Measurements from ENCODE around the gene SRPX2.
"Not testable (repeated sequence)": the region's sequence is repeated elsewhere in the genome, so short reads cannot be mapped to it uniquely, and the experiment has no call there.

SRPX2 gene

GRCh38 chrX:100719139-100719538, 75.1 kb downstream of the SRPX2 start:
- H3K36me3 ChIP-seq (ENCODE audit: insufficient read depth), result no peaks in the 10 kb centered on the region
- no peak overlapping the region for H2AFZ ChIP-seq (ENCODE audit: low read depth)
- H4K20me1 ChIP-seq (ENCODE audit: insufficient read depth), result no peaks in the 10 kb centered on the region
- H3K4me2 ChIP-seq, result no peak overlapping the region
- no peak overlapping the region for H3K4me3 ChIP-seq (IDR thresholded peaks at IDR 0.05; ENCODE audit: insufficient read depth, low read depth, low read length)
- TF ChIP-seq CTCF (conservative IDR thresholded peaks at IDR 0.05; ENCODE audit: low read depth, low read length), result no peak
- H3K9ac ChIP-seq, result no peak overlapping the region
- no peaks in the 10 kb centered on the region for H3K79me2 ChIP-seq (ENCODE audit: insufficient read depth, low read depth)
- no peaks in the 10 kb centered on the region for H3K27me3 ChIP-seq (ENCODE audit: insufficient read depth, low read depth)
- no peak overlapping the region for H3K27ac ChIP-seq
- H3K4me1 ChIP-seq (ENCODE audit: low read depth, poor library complexity, severe bottlenecking), result no peaks in the 10 kb centered on the region

GRCh38 chrX:100720301-100720700, 76.3 kb downstream of the SRPX2 start:
- Histone ChIP-seq H3K27ac (no peak overlapping the region), H3K4me2 (no peak overlapping the region)

GRCh38 chrX:100721328-100721727, 77.3 kb downstream of the SRPX2 start:
- Histone ChIP-seq H3K27me3 (ENCODE audit: insufficient read depth, low read depth) (no peaks in the 10 kb centered on the region), H3K9ac (no peak overlapping the region), H3K4me1 (ENCODE audit: low read depth, poor library complexity, severe bottlenecking) (no peaks in the 10 kb centered on the region), H4K20me1 (ENCODE audit: insufficient read depth) (no peaks in the 10 kb centered on the region), H3K4me2 (no peak overlapping the region), H3K27ac (no peak overlapping the region), H3K79me2 (ENCODE audit: insufficient read depth, low read depth) (no peaks in the 10 kb centered on the region), H2AFZ (ENCODE audit: low read depth) (no peak overlapping the region), H3K36me3 (ENCODE audit: insufficient read depth) (no peaks in the 10 kb centered on the region), H3K4me3 (IDR thresholded peaks at IDR 0.05; ENCODE audit: insufficient read depth, low read depth, low read length) (no peak overlapping the region)
- no peak for TF ChIP-seq CTCF (conservative IDR thresholded peaks at IDR 0.05; ENCODE audit: low read depth, low read length)

More at GRCh38 chrX:100720301-100720700, 76.3 kb downstream of the SRPX2 start:
- no peak for TF ChIP-seq CTCF (conservative IDR thresholded peaks at IDR 0.05; ENCODE audit: low read depth, low read length)
- Histone ChIP-seq H4K20me1 (ENCODE audit: insufficient read depth) (no peaks in the 10 kb centered on the region), H2AFZ (ENCODE audit: low read depth) (no peak overlapping the region), H3K9ac (no peak overlapping the region), H3K27me3 (ENCODE audit: insufficient read depth, low read depth) (no peaks in the 10 kb centered on the region), H3K36me3 (ENCODE audit: insufficient read depth) (no peaks in the 10 kb centered on the region), H3K4me3 (IDR thresholded peaks at IDR 0.05; ENCODE audit: insufficient read depth, low read depth, low read length) (no peak overlapping the region), H3K79me2 (ENCODE audit: insufficient read depth, low read depth) (no peaks in the 10 kb centered on the region), H3K4me1 (ENCODE audit: low read depth, poor library complexity, severe bottlenecking) (no peaks in the 10 kb centered on the region)

- not testable (repeated sequence) for H3K4me1 ChIP-seq (ENCODE audit: low read depth, poor library complexity, severe bottlenecking); H2AFZ ChIP-seq (ENCODE audit: low read depth); H3K4me2 ChIP-seq; H3K79me2 ChIP-seq (ENCODE audit: insufficient read depth, low read depth); H3K27me3 ChIP-seq (ENCODE audit: insufficient read depth, low read depth); H3K9ac ChIP-seq; H3K4me3 ChIP-seq (IDR thresholded peaks at IDR 0.05; ENCODE audit: insufficient read depth, low read depth, low read length); H4K20me1 ChIP-seq (ENCODE audit: insufficient read depth); H3K27ac ChIP-seq; H3K36me3 ChIP-seq (ENCODE audit: insufficient read depth)
These were observed 80.0 kb downstream of the SRPX2 start for GRCh38 chrX:100724006-100724405.

Data from KMS-11 (cell line).